Measurements from ENCODE around the gene TSHZ2. TPM values are rescaled to one million over a fixed set of nuclear protein-coding genes. Genes with fewer than 3 reads are reported as not detected.

TSHZ2 gene
- total and polyA plus RNA-seq, 2 donors (not counting 3 experiments of a cell fraction or from before 2014, with no cell fraction given) = not detected

DNA sequence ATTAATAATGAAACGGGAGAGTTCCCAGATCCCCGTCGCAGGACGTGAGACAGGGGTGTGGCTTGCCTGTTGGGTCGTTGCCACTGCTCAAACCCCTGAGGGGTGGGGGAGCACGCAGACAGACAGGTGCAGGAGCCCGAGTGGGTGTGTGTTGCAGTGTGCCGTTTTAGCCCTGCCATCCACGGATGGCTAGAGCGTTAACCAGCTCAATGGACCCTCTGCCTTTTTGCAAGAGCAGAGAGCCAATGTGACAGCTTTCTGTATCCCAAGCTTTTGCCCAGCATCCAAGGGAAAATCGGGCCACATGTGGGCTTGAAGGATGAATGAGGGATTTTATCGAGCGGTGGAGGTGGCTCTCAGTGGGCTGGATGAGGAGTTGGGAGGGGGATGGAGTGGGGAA is 237.9 kb downstream of the TSHZ2 start:
- Histone ChIP-seq H3K27me3 (ENCODE audit: control insufficient read depth in 2 of 2, insufficient read depth in 2 of 2, low read length in 2 of 2) (no peaks in the 10 kb centered on the region), H4K20me1 (replicated peaks; ENCODE audit: control insufficient read depth, extremely low read depth, insufficient read depth, low read length) (no peaks in the 10 kb centered on the region), H3K9me3 (replicated peaks; ENCODE audit: control insufficient read depth, insufficient read depth, low read length) (no peaks in the 10 kb centered on the region), H3K9me1 (replicated peaks; ENCODE audit: control insufficient read depth, extremely low read depth, insufficient read depth, low read length) (no peaks in the 10 kb centered on the region), H3K27ac (ENCODE audit: insufficient read depth, low read depth, low read length) (no peak overlapping the region), H2AFZ (ENCODE audit: low read depth, low read length) (no peak overlapping the region), H3K36me3 (ENCODE audit: control insufficient read depth in 2 of 2, extremely low read depth in 1 of 2, insufficient read depth in 2 of 2, low read length in 2 of 2) (no peaks in the 10 kb centered on the region), H3K4me3 (replicated peaks in 1 of 3; ENCODE audit: insufficient read depth in 1 of 3, low read depth in 1 of 3, low read length in 3 of 3) (no peak overlapping the region), H3K4me2 (ENCODE audit: insufficient read depth, low read length) (no peak overlapping the region), H3K4me1 (ENCODE audit: control insufficient read depth, extremely low read depth, insufficient read depth, low read length) (no peaks in the 10 kb centered on the region), H3K79me2 (ENCODE audit: control insufficient read depth, insufficient read depth, low read length) (no peaks in the 10 kb centered on the region), H3K9ac (replicated peaks; ENCODE audit: extremely low read depth, insufficient read depth, low read length) (no peak overlapping the region)
- intact Hi-C loops (cut with micrococcal nuclease) (no loop called here), dilution Hi-C loops (cut with MboI; ENCODE audit: extremely low pct_ligation_motif_present, low sequenced_read_pairs) (no loop called here)
- no peak for DNase-seq (ENCODE audit: low read depth, low spot score)
- ChIA-PET CTCF (no interaction called here), POLR2A (no interaction called here)
- BruUV-seq (replicated peaks) = no TSS peak
- TF ChIP-seq FOS (IDR thresholded peaks at IDR 0.05; ENCODE audit: borderline replicate concordance, insufficient read depth, low read length) (no peak), EZH2 (IDR thresholded peaks at IDR 0.05; ENCODE audit: borderline replicate concordance, low read depth, low read length, severe bottlenecking) (no peak), GATA2 (IDR thresholded peaks at IDR 0.05; ENCODE audit: insufficient read depth, insufficient read length, low read depth, low read length) (no peak), POLR2AphosphoS5 (IDR thresholded peaks at IDR 0.05; ENCODE audit: insufficient read depth, low read depth, low read length) (no peak), MYC (IDR thresholded peaks at IDR 0.05; ENCODE audit: low read depth, low read length) (no peak)
- TF ChIP-seq, protein P1, sequence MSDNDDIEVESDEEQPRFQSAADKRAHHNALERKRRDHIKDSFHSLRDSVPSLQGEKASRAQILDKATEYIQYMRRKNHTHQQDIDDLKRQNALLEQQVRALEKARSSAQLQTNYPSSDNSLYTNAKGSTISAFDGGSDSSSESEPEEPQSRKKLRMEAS (IDR thresholded peaks at IDR 0.05; ENCODE audit: insufficient read depth, insufficient read length) = no peak
- TF ChIP-seq, protein P2, sequence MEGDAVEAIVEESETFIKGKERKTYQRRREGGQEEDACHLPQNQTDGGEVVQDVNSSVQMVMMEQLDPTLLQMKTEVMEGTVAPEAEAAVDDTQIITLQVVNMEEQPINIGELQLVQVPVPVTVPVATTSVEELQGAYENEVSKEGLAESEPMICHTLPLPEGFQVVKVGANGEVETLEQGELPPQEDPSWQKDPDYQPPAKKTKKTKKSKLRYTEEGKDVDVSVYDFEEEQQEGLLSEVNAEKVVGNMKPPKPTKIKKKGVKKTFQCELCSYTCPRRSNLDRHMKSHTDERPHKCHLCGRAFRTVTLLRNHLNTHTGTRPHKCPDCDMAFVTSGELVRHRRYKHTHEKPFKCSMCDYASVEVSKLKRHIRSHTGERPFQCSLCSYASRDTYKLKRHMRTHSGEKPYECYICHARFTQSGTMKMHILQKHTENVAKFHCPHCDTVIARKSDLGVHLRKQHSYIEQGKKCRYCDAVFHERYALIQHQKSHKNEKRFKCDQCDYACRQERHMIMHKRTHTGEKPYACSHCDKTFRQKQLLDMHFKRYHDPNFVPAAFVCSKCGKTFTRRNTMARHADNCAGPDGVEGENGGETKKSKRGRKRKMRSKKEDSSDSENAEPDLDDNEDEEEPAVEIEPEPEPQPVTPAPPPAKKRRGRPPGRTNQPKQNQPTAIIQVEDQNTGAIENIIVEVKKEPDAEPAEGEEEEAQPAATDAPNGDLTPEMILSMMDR (IDR thresholded peaks at IDR 0.05; ENCODE audit: extremely low read depth in 1 of 2, insufficient read depth in 1 of 2, low read depth in 1 of 2, low read length in 2 of 2) = no peak
- no peak for FAIRE-seq
